HepG2 (cell line): ENCODE results near the gene AGAP1. TPM values are rescaled to one million over a fixed set of nuclear protein-coding genes. Genes with fewer than 3 reads are reported as not detected.

Source experiments
- FOXA1 ChIP-seq, 2 experiments: fragments of 450-650 bp in 1 of 2; sonication (generic) in 1 of 2; formaldehyde crosslinking in 1 of 2; IDR thresholded peaks; 2 replicates each; pipeline versions ENCODE4 v1.4.0 to v1.6.1; 2016 to 2020; ENCODE audit warnings: missing genetic modification reagents in 1 of 2
- MATR3 ChIP-seq: sonication (generic); formaldehyde crosslinking; IDR thresholded peaks from 2 replicates; pipeline ENCODE4 v1.4.0; 2020; ENCODE audit warnings: missing genetic modification reagents
- SMARCE1 ChIP-seq: fragments of 450-650 bp; IDR thresholded peaks from 2 replicates; pipeline ENCODE4 v1.6.1; 2017; ENCODE audit warnings: borderline replicate concordance
- SPEN ChIP-seq: sonication (generic); formaldehyde crosslinking; IDR thresholded peaks from 2 replicates; pipeline ENCODE4 v1.5.1; 2020; ENCODE audit warnings: low read depth, mild to moderate bottlenecking, missing genetic modification reagents
- THAP11 ChIP-seq: IDR thresholded peaks from 2 replicates; pipeline ENCODE4 v1.6.1; 2016; ENCODE audit warnings: missing biosample characterization, missing genetic modification reagents
- ZNF337 ChIP-seq: sonication (generic); formaldehyde crosslinking; IDR thresholded peaks from 2 replicates; pipeline ENCODE4 v1.5.1; 2020; ENCODE audit warnings: missing genetic modification reagents, low read depth, mild to moderate bottlenecking, borderline replicate concordance
- ZNF446 ChIP-seq: sonication (generic); formaldehyde crosslinking; IDR thresholded peaks from 2 replicates; pipeline ENCODE4 v1.5.0; 2020; ENCODE audit warnings: mild to moderate bottlenecking, missing genetic modification reagents
- polyA plus RNA-seq, 8 experiments: library from polyadenylated mRNA; depleted of rRNA in 3 of 8; stranded (reverse) in 7 of 8; unstranded in 1 of 8; fragments of >200 nt; fragmentation: Illumina TruSeq in 4 of 8; extraction: Trizol in 4 of 8; gene quantifications; 2 replicates each; pipeline versions ENCODE4 v1.2.1 to v1.2.3, GENCODE V29; 2011 to 2016; ENCODE audit warnings: low read depth in 4 of 8, missing spikeins in 1 of 8, mixed read lengths in 1 of 8; ENCODE audit not compliant: insufficient read depth in 1 of 8
- total RNA-seq, 5 experiments: library from RNA; depleted of rRNA; stranded (reverse); fragments of >200 nt; fragmentation: Illumina TruSeq; extraction: Trizol; gene quantifications; 2 replicates each; pipeline ENCODE4 v1.2.3, GENCODE V29; 2016; ENCODE audit warnings: low read depth in 1 of 5
- TF ChIP-seq, protein P1 (sequence below): IDR thresholded peaks from 2 replicates; pipeline ENCODE4 v1.6.1; 2016; ENCODE audit warnings: low read depth
- TF ChIP-seq, protein P2 (sequence below): sonication (generic); formaldehyde crosslinking; IDR thresholded peaks from 2 replicates; pipeline ENCODE4 v1.4.0; 2020; ENCODE audit warnings: missing genetic modification reagents, borderline replicate concordance
- TF ChIP-seq, protein P3 (sequence below): IDR thresholded peaks from 2 replicates; pipeline ENCODE4 v1.4.0; 2020; ENCODE audit warnings: mild to moderate bottlenecking, missing genetic modification reagents
- TF ChIP-seq, protein P4 (sequence below), 2 experiments: IDR thresholded peaks; 2 replicates each; pipeline ENCODE4 v1.6.1; 2011 to 2012; ENCODE audit warnings: low read length in 2 of 2, borderline replicate concordance in 1 of 2, low read depth in 1 of 2, mild to moderate bottlenecking in 1 of 2, moderate library complexity in 1 of 2
- TF ChIP-seq, protein P5 (sequence below): sonication (generic); formaldehyde crosslinking; IDR thresholded peaks from 2 replicates; pipeline ENCODE4 v1.4.0; 2020; ENCODE audit warnings: missing genetic modification reagents

Gene AGAP1
- total and polyA plus RNA-seq, 2 of the 13 experiments (the other 11 are each of a cell fraction or from before 2014, with no cell fraction given) = 21.2 to 32.7 TPM

DNA sequence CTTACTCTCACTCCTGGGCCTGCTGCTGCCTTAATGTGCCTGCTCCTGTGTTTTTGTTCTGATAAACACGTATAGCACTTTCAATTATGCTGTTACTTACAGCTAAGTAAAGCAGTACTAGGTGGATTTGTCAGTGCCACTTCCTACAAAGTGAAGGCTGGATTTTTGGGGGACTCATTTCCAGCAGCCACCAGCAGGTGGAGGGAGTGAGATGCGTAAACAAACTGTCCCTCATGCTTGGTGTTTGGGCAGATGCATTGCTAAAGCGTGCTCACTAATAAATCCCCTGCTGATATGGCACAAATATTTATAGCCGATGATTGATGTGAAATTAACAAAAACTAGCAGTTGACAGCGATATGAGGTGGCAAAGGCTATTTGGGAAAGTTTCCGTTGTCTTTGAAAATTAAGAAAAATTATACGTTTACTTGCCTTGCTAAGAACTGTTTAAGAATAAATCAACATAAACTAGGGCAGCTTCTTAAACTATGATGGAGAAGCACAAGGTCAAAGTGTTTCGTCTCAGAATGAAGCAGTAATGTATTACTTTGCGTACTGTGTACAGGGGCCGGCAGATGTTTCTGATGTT lies 101.7 kb downstream of the AGAP1 start (continued):
- TF ChIP-seq, protein P1, sequence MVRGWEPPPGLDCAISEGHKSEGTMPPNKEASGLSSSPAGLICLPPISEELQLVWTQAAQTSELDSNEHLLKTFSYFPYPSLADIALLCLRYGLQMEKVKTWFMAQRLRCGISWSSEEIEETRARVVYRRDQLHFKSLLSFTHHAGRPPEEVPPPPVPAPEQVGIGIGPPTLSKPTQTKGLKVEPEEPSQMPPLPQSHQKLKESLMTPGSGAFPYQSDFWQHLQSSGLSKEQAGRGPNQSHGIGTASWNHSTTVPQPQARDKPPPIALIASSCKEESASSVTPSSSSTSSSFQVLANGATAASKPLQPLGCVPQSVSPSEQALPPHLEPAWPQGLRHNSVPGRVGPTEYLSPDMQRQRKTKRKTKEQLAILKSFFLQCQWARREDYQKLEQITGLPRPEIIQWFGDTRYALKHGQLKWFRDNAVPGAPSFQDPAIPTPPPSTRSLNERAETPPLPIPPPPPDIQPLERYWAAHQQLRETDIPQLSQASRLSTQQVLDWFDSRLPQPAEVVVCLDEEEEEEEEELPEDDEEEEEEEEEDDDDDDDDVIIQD (CRISPR knock-in tag) = 0 out of 2 replicates have a peak, but pooled peaks have one; percentile 24
- TF ChIP-seq FOXA1 (IDR thresholded peaks at IDR 0.05) (no peak), FOXA1 (CRISPR knock-in tag; IDR thresholded peaks at IDR 0.05) (peak; percentile 89), SPEN (CRISPR knock-in tag) (0 out of 2 replicates have a peak, but pooled peaks have one; percentile 32), ZNF446 (CRISPR knock-in tag) (no peak), ZNF337 (CRISPR knock-in tag) (no peak), SMARCE1 (no peak), THAP11 (0 out of 2 replicates have a peak, but pooled peaks have one; percentile 16), MATR3 (CRISPR knock-in tag) (no peak)
- TF ChIP-seq, protein P2, sequence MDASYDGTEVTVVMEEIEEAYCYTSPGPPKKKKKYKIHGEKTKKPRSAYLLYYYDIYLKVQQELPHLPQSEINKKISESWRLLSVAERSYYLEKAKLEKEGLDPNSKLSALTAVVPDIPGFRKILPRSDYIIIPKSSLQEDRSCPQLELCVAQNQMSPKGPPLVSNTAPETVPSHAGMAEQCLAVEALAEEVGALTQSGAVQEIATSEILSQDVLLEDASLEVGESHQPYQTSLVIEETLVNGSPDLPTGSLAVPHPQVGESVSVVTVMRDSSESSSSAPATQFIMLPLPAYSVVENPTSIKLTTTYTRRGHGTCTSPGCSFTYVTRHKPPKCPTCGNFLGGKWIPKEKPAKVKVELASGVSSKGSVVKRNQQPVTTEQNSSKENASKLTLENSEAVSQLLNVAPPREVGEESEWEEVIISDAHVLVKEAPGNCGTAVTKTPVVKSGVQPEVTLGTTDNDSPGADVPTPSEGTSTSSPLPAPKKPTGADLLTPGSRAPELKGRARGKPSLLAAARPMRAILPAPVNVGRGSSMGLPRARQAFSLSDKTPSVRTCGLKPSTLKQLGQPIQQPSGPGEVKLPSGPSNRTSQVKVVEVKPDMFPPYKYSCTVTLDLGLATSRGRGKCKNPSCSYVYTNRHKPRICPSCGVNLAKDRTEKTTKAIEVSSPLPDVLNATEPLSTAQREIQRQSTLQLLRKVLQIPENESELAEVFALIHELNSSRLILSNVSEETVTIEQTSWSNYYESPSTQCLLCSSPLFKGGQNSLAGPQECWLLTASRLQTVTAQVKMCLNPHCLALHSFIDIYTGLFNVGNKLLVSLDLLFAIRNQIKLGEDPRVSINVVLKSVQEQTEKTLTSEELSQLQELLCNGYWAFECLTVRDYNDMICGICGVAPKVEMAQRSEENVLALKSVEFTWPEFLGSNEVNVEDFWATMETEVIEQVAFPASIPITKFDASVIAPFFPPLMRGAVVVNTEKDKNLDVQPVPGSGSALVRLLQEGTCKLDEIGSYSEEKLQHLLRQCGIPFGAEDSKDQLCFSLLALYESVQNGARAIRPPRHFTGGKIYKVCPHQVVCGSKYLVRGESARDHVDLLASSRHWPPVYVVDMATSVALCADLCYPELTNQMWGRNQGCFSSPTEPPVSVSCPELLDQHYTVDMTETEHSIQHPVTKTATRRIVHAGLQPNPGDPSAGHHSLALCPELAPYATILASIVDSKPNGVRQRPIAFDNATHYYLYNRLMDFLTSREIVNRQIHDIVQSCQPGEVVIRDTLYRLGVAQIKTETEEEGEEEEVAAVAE (CRISPR knock-in tag) = 0 out of 2 replicates have a peak, but pooled peaks have one; percentile 31
- TF ChIP-seq, protein P3, sequence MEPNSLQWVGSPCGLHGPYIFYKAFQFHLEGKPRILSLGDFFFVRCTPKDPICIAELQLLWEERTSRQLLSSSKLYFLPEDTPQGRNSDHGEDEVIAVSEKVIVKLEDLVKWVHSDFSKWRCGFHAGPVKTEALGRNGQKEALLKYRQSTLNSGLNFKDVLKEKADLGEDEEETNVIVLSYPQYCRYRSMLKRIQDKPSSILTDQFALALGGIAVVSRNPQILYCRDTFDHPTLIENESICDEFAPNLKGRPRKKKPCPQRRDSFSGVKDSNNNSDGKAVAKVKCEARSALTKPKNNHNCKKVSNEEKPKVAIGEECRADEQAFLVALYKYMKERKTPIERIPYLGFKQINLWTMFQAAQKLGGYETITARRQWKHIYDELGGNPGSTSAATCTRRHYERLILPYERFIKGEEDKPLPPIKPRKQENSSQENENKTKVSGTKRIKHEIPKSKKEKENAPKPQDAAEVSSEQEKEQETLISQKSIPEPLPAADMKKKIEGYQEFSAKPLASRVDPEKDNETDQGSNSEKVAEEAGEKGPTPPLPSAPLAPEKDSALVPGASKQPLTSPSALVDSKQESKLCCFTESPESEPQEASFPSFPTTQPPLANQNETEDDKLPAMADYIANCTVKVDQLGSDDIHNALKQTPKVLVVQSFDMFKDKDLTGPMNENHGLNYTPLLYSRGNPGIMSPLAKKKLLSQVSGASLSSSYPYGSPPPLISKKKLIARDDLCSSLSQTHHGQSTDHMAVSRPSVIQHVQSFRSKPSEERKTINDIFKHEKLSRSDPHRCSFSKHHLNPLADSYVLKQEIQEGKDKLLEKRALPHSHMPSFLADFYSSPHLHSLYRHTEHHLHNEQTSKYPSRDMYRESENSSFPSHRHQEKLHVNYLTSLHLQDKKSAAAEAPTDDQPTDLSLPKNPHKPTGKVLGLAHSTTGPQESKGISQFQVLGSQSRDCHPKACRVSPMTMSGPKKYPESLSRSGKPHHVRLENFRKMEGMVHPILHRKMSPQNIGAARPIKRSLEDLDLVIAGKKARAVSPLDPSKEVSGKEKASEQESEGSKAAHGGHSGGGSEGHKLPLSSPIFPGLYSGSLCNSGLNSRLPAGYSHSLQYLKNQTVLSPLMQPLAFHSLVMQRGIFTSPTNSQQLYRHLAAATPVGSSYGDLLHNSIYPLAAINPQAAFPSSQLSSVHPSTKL (CRISPR knock-in tag) = 0 out of 2 replicates have a peak, but pooled peaks have one; percentile 18
- TF ChIP-seq, protein P4, sequence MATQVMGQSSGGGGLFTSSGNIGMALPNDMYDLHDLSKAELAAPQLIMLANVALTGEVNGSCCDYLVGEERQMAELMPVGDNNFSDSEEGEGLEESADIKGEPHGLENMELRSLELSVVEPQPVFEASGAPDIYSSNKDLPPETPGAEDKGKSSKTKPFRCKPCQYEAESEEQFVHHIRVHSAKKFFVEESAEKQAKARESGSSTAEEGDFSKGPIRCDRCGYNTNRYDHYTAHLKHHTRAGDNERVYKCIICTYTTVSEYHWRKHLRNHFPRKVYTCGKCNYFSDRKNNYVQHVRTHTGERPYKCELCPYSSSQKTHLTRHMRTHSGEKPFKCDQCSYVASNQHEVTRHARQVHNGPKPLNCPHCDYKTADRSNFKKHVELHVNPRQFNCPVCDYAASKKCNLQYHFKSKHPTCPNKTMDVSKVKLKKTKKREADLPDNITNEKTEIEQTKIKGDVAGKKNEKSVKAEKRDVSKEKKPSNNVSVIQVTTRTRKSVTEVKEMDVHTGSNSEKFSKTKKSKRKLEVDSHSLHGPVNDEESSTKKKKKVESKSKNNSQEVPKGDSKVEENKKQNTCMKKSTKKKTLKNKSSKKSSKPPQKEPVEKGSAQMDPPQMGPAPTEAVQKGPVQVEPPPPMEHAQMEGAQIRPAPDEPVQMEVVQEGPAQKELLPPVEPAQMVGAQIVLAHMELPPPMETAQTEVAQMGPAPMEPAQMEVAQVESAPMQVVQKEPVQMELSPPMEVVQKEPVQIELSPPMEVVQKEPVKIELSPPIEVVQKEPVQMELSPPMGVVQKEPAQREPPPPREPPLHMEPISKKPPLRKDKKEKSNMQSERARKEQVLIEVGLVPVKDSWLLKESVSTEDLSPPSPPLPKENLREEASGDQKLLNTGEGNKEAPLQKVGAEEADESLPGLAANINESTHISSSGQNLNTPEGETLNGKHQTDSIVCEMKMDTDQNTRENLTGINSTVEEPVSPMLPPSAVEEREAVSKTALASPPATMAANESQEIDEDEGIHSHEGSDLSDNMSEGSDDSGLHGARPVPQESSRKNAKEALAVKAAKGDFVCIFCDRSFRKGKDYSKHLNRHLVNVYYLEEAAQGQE (IDR thresholded peaks at IDR 0.05; ENCODE audit: borderline replicate concordance in 1 of 2, low read depth in 1 of 2, low read length in 2 of 2) = no peak
- TF ChIP-seq, protein P5, sequence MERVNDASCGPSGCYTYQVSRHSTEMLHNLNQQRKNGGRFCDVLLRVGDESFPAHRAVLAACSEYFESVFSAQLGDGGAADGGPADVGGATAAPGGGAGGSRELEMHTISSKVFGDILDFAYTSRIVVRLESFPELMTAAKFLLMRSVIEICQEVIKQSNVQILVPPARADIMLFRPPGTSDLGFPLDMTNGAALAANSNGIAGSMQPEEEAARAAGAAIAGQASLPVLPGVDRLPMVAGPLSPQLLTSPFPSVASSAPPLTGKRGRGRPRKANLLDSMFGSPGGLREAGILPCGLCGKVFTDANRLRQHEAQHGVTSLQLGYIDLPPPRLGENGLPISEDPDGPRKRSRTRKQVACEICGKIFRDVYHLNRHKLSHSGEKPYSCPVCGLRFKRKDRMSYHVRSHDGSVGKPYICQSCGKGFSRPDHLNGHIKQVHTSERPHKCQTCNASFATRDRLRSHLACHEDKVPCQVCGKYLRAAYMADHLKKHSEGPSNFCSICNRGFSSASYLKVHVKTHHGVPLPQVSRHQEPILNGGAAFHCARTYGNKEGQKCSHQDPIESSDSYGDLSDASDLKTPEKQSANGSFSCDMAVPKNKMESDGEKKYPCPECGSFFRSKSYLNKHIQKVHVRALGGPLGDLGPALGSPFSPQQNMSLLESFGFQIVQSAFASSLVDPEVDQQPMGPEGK (CRISPR knock-in tag) = 0 out of 2 replicates have a peak, but pooled peaks have one; percentile 9
